SJSA1 (cell line): Measurements from ENCODE around the gene VSIG10L2. TPM values are rescaled to one million over a fixed set of nuclear protein-coding genes. Genes with fewer than 3 reads are reported as not detected.

Experiments used
- total RNA-seq: library from RNA; depleted of rRNA; stranded (reverse); fragments of >200 nt; shearing (Covaris generic); gene quantifications from 2 replicates; pipeline ENCODE4 v1.2.3, GENCODE V29; 2014; rRNA removed

Gene VSIG10L2
- total RNA-seq, 1 experiment from 2014 or later, result not detected

Other genes starting within 250 kb of the VSIG10L2 start
- gene PATE1, start 199.8 kb upstream of the VSIG10L2 start, total RNA-seq, result not detected in 2 replicates
- 0.50 TPM in 1 of 2 replicates, not detected in the other for gene PATE2, start 167.2 kb upstream of the VSIG10L2 start, total RNA-seq
- gene PATE3, start 157.9 kb upstream of the VSIG10L2 start, total RNA-seq, result not detected in 2 replicates
- gene PATE4, start 112.7 kb upstream of the VSIG10L2 start, total RNA-seq, result not detected in 2 replicates
- gene HYLS1, start 58.4 kb upstream of the VSIG10L2 start, total RNA-seq, result 13.1 and 15.4 TPM in 2 replicates
- 5.4 and 6.8 TPM in 2 replicates for gene PUS3, start 42.8 kb upstream of the VSIG10L2 start, total RNA-seq
- gene DDX25, start 41.5 kb upstream of the VSIG10L2 start, total RNA-seq, result not detected in 2 replicates
- 1.3 and 2.8 TPM in 2 replicates for gene CDON, start 116.8 kb downstream of the VSIG10L2 start, total RNA-seq